CD4-positive, alpha-beta T cell treated with Interleukin-15 for 4 hours (primary cell): ENCODE measurements around the gene DSTN.

Experiments used
- DNase-seq: peaks from one replicate; pipeline ENCODE4 v3.0.0-alpha.2; 2020; ENCODE audit warnings: low spot score

DSTN gene

DNA sequence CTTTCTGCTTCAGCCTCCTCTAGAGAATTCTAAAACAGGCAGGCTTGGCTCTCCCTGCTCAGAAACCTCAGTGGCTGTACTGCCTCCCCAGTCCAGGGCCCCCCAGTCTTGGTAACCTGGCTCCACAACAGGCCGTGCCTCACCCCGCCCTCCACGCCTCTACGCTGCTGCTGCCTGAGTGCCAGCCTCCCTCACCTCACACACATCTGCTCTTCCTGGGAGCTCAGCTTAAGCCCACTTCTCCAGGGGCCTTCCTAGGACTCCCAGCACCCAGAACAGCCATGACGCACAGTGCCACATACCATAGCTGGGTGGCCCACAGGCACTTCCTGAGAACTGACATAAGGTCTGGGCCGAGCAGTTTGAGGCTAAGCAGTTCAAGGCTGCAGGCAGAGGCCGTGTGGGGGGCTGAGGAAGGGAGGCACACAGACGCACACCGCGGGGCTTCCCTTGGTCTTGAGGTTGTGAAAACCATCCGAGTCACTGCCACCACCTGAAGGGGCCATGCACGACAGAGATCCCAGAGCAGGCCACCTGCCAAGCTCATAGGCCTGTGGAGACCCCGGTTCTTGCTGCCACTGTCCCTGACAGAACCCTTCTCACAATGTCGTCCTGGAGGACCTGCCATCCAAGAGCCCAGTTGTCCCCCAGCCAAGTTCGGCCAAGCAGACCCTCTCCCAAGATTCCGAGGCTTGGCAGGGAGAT is 42.6 kb downstream of the DSTN start:
- peak; percentile 45 for DNase-seq

DNA sequence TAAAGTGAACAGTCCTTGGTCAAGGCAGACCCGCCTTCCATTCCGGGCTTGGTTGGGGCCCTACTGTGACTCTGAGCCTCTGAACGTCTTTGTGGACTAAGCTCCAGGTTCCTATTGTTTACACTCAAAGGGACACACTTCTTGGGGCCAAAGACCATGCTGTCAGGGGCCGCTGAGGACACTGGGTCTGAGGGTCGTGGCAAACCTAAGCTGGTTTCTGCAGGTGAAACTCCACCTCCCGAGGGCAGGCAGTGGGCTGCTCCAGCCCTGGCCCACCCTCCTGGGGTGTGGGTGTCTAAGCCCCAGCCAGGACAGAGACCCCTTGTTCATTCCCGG is 43.1 kb downstream of the DSTN start:
- no peak for DNase-seq

DNA sequence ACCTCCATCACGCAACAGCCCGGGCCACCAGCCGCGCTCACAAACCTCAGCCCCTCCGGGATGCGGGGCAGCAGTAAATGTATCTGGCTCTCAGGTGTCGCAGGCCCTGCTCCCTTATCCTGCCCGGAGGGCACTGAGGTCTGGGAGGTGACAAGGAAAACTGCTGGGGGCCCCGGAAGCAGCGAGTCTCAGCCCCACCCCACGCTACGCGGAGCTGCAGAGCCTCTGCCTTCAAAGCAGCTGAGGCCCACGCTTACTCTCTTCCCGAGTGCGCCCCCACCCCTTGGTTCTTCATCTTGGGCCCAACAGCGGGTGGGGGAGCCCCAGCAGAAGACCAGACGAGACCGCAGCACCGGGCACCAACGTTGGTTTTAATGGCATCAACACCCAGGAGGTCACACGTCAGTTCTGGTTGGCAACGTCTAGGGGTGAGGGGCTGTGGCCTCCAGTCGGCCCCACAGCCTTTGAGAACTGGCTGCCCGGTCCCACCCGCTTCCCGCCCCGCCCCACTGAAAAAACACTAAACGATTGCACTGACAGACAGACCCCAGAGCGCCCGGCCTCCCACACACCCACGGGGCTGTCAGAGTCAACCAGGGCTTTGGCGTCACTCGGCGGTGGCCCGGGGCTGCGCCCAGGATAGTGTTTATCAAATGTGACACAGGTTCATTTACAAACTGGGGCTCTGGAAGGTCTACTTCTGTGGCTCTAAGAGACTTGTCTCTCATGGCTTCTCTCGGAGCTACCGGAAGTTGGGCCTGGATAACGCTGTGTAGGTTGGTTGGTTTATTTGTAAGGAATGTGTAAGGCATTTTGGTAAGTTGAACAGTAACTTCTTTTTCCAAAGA is 43.7 kb downstream of the DSTN start:
- DNase-seq = no peak

DNA sequence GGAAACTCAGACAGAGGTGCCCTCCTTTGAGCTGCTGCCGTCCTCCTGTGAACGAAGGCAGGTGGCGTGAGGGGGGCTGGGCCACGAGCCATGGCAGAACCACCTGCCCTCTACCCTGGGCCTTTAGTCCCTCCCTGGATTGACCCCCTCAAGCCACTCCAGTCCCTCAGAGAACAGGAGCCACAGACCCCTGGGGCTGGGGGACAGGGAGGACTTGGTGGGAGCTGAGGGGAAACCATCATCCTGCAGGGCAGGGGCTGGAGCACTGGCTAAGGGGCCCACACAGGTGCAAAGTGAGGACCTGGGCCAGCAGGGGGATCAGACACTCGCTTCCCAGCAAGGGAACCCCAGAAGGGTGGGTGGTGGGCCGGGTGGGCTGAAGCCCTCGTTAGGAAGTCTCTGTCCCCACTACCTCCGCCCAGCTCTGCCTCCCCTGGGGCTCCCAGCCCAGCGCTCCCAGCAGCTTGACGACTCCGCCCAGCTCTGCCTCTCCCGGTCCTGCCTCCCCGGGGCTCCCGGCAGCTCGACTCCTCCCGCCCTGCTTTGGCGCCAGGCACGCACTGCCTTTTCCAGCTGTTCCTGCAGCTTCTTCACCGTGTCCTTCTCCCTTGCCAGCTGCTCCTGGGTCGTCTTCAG is 44.4 kb downstream of the DSTN start:
- DNase-seq = no peak

DNA sequence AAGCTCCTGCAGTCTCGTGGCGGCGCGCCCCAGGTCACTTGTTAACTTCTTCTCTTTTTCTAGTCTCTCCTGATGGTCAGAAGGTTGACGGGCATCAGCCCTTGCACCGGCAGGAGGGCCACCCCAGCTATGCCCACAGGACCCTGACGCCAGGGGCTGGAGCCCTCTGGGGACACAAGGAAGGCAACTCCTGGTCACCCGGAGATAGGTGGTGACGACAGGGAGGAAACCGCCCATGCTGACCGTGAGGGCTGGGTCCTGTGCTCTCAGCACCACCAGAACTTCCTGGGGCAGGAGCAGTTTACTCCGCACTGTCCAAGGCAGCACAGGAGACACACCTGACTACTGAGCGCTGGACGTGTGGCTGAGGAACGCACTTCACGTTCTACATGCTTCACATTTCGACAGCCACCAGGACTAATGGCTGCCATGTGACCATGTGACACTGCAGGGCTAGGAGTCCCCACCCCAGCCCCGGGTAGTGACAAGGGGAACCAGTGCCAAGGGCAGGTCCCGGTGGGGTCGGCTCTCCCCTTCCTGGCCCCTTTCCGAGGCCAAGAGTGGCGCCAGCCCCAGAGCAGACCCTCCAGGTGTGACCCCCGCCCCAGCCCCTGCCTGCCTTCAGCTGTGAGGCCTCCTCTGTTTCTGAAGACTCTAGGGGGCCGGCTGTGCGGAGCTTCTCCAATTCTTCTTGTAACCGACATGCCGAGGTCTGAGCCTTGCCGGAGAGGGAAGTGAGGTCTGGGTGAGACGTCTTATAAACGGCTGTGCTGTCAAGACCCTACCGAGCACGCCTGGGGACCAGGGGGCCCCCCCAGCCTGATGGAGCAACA is 45.2 kb downstream of the DSTN start:
- no peak for DNase-seq

DNA sequence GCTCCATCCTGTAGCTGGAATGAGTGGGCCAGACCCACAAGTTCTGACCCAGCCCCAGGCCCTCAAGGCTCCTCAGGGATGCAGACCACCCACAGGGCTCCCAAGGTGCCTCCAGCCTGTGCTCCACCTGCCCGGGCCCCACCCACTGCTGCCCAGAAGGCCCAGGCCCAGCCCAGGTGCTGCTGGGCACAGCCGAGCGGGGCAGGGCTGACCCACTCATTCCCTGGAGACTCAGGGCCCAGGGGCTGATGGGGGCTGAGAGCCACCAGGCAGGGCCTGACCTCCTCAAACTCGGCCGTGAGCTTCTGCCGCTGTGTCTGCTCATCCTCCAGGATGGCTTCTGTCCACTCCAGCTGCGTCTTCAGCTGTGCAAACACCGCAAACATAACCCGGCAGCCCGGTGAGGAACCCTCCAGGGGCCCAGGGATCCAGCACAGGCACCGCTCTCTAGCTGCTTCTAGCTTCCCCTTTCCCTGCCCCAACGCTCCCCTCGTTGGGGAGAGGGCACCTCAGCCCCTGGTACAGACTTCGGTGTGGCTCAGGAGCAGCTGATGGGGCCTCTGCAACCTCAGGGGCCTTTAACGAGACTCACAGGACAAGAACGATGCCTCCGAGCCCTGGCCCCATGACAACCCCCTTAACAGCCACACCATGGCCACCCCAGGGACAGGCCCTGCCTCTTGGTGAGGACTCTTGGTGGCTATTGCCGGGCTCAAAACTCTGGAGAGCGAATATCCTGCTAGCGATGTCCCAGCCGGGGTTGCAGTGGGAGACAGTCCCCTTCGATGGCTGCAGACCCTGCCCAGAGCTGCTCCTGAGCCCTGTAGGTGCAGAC is 46.0 kb downstream of the DSTN start:
- DNase-seq = no peak

DNA sequence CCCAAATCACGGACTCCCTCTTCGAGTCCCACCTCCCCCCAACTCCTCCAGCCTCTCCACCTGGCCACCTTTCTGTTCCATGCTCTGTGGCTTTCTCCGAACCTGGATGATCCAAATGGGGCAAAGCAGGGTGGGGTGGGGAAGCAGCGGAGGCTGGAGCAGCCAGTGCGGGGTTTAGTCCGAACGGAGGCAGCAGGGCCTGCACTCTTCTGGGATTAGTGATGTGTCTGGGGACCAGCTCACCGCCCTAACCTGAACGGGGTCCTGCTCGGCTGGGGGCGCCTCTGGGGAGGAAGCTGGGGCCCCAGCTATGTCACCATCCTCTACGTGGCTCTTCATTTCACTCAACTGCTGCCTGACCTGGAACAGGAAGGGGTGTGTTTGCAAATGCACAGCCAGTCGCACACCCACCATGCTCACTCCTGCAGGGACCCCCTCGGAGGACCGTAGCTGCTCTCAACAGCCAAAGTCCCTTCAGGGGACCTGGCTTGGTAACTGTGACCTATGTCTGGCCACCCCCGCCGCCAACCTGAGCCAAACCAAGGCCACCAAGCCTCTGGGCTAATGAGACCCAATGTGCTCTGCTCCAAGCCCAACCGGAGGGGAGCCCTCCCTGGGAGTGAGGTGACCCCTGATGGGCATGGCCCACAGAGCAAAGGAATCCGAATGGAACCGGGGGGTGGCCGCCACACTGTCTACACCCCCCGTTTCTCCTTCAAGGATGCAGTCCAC is 46.8 kb downstream of the DSTN start:
- DNase-seq = no peak

DNA sequence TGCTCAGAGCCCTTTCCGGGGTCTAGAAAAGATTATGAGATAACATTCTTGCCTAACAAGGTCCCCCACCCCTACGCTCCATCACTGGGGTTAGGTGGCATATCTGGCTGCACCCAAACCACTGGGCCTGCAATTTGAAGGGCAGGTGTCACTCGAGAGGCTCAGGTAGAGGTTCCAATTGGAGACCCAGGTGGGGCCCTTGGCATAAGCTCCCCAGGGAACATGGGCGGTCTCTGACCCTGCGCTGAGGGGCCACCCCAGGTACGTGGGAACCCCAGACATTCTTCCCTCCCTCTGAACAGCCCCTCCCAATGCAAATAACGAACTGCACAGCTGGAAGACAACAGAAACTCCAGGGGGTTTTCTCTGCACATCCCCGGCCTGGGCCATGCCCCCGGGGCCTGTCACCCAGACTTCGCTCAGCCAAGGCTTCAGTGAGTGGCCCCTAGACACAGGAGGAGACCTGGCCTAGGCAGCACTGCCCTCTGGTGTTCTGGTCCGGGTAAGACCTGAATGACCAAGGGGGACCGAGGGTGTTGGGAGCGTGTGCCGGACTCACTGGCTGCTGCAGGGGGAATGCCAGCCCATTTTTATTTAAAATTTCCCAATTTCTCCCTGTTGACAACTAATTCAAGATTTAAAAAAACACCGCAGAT is 47.5 kb downstream of the DSTN start:
- peak; percentile 38 for DNase-seq

DNA sequence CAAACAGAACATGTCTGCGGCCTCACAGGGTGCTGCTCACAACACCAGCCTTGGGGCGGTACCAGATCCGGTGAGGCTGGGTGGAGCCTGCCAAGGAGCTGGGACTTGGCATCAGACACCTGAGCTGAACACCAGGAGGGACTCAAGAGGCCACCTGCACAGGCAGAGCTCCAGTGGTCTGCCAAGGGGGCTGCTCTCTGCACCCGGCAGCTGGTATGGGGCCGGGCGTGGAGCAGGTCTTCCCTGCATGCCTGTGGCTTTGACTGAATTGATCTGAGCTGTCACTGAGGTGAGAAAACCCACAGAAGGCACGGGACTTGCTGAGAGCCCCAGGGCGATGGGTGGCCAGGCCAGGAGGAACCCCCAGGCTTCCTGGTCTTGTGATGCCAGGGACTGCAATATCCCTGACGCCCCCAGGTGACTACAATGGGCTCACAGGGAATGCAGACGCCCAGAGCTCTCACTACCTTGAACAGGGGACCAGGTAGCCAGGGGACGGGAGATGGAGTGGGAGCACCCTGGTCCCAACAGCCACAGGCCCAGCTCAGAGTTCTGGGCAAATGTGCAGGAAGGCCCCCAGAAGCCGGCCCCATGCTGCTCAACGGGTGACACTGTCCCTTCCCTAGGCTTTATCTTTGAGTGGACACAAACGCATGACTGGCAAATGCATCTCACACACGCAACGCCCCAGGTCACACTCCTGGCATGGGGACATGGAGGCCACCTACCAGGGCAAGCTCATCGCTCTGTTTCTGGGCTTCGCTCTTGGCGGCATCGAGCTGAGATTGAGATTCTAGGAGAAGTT is 48.2 kb downstream of the DSTN start:
- no peak for DNase-seq

DNA sequence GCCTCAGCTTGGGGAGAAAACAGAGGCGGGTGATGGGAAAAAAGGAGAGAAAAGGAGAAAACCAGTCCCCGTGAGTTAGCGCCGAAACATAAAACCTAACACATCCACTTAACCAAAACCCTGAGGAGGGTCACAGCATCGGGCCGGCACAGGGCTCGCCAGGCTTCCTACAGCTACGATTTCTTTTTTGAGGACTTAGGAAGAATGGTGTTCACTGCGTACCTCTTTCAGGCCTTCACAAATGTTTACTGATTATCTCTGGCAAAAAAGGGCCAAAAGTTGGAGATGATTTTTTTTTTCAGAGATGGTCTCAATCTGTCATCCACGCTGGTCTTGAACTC is 48.8 kb downstream of the DSTN start:
- DNase-seq = no peak

DNA sequence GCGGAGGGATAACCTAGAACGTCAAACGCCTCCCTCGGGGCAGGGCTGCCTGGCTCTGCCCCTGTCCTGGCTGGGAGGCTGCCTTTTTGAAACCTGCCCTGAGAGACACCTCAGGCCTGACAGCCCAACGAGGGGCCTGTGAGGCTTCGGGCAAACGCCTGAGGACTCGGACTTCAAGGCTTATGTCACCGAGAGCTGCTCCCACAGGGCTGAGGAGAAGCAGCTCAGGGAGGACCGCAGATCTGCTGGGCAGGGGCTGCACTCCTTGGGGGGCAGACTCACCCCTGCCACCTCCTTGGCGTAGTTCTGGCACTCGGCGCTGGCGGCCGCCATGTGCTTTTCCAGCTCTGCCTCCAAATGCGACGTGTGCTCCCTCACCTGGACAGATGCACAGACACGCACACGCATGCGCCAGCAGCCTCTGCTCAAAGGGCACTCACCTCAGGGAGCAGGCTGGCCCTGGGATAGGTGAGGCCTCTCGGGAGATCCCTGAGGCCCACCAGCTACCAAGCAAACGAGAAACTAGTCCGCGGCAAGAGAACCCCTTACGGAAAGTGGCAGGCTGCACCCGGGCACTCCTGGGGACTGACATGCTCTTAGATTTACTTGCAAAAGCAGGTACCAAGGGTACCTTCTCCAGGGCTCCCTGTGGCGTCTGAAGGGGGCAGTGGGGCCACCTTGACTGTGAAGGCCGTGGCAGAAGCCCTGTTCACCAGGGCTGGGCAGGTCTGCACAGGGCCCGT is 49.6 kb downstream of the DSTN start:
- no peak for DNase-seq

DNA sequence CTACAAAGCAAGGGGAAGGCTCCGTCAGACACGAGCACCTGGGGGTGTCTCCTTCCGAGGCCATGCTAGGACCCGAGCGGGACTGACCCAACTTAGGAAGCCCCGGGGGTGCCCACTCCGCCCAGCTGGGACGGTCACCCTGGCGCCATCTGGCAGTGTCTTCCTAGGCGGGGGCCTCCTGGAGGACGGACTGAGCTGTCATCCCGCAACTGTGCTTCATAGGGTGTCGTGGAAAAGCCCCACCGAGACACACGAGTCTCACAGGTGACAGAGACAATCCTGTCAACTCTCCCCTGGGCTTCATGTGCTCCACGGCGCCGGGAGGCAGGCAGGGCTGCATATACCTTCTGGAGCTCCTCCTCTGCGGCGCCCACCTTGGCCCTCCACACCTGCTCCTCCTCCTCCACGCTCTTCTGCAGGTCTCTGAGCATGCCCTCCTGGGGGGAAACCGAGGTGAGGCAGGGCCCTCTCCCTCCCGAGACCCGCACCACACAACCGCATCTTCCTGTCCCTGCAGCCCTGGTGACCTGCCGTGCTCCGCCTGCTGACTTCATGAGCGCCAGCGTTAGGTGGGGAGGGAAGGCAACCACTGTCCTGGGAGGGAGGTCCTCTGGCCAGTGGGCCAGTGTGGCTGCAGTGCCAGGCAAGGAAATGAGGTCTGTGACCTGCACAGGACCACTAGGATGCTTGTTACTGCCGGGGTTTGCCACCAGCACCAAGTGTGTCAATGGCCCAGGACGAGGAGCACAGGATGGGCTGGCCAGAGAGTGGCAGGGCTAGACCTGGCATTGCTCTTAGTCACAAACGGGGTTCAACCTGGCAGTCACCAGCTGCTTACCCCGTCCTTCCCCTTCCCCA is 50.7 kb downstream of the DSTN start:
- DNase-seq = no peak

DNA sequence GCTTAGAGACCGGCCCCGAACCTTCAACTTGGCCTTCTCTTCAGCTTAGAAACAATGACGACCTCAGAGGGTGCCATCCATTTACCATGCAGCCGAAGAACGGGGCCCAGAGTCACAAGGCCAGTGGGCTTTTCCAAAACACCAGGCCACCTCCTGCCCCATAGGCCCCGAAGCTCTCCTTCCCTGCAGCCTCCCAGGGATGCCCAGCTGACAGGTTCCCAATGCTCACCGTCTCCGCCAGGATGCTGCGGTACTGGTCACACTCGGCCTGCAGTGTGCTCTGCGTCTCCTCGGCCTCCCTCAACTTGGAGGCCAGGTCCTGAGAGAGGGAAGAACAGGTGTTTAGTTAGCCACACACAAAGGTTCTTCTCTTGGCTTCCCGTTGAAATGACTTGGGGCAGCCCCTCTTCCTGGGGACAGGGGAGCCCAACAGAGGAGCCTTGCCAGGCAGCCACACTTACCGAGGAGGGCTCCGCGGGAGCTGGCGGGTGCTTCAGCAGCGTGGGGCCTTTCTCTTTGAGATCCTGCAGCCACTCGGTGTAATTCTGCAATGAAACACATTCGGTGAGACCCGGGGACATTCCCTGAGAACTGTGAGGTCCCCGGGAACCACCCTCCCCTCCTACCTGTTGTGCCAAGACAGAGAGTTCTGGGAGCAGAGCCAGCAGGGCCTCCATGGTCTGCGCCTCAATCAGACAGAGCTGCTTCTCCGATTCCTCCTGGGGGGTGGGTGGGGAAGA is 51.5 kb downstream of the DSTN start:
- no peak for DNase-seq

DNA sequence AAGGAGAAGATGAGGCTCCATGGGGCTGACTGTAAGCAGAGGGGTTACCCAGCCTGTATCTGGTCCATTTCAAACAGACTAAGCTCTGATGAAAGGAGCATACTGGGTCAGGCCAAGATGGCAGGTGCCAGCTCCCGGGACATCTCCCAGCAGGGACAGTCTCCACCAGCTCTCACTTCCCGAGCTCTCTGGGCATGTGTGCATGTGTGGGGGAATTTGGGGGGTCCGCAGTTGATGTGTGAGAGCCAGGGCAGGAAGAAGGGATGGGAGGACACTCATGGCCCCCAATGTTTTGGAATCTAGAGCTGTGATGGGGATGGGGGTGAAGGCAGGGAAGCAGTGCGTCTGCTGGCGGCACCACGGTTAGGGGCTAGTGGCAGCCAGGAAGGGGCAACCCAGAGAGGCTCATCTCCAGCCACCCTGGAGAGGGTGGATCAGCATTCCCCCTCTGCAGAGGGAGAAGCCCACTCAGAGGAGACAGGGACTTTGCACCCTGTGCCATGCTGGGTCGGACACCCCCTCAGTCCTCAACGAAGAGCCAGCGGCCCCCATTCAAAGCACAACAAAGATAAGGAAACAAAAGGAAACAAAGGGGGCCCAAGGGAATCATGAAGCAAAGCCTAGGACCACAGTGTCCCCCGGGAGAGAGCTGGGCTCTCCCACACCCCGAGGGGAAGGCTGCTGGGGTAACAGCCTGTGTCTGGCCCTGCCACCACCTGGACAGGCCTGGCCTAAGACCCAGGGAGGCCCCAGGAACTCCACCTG is 52.4 kb downstream of the DSTN start:
- DNase-seq = no peak

DNA sequence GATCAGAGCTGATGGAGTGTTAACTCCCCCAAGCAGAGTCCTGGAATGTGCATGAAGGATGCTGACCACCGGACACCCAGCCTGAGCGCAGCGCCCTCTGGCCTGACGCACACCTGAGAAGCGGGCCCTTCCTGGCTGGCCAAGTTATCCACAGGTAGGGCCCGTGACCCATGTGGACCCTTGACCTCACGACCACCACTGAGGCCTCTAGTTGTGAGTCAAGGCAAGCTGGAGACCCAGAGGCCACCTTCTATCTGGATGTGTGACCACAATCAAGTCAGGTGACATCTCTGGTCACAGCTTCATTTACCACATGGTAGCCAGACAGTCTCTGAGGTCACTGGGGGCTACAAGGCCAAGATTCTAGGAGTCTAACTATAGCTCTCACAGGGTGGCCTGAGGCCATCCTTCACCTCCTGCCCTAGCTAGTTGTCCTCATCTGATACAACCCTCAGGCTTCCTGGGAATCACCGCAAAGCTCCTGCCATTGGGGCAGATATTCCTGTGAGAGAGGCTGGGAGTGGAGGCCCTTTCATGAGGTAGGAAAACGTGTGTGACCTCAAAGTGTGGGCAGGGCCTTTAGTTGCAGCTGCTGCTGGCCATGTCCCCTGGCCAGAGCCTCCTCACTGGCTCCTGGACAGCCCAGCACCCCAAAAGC is 53.1 kb downstream of the DSTN start:
- no peak for DNase-seq

DNA sequence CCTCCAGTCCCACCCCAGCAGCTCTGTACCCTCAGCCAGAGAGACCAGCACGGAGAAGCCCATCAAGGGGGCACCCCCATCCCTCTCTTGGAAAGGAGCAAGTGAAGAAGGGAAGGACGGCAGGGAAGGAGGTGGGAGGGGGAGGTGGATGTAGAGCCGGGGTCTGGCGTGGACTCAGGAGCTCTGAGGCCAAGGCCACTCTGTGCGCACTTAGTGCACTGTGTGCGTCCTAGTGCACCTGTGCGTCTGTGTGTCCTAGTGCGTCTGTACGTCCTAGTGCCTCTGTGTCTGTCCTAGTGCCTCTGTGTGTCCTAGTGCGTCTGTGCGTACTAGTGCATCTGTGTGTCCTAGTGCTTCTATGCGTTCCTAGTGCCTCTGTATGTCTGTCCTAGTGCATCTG is 54.2 kb downstream of the DSTN start:
- DNase-seq = no peak
